Hepatocyte (in vitro differentiated cells): ENCODE data around the gene PLSCR5. TPM values are rescaled to one million over a fixed set of nuclear protein-coding genes. Genes with fewer than 3 reads are reported as not detected.

Experiments
- DNase-seq: peaks from one replicate; pipeline ENCODE4 v3.0.0-alpha.2; 2016; ENCODE audit warnings: low spot score
- H2AFZ ChIP-seq: fragments of 200-600 bp; sonication (generic); 2 replicates; pipeline ENCODE4 v1.6.0; 2016; ENCODE audit warnings: antibody characterized with exemption, mild to moderate bottlenecking
- H3K27ac ChIP-seq: fragments of 200-600 bp; sonication (generic); 2 replicates; pipeline ENCODE4 v1.5.1; 2016; ENCODE audit warnings: mild to moderate bottlenecking
- H3K27me3 ChIP-seq: fragments of 200-600 bp; sonication (generic); 2 replicates; pipeline ENCODE4 v1.6.1; 2016
- H3K36me3 ChIP-seq: fragments of 200-600 bp; sonication (generic); replicated peaks from 2 replicates; pipeline ENCODE4 v1.5.1; 2016; ENCODE audit warnings: low read depth; ENCODE audit not compliant: insufficient read depth
- H3K4me1 ChIP-seq: fragments of 200-600 bp; sonication (generic); 2 replicates; pipeline ENCODE4 v1.5.1; 2016; ENCODE audit warnings: mild to moderate bottlenecking, moderate library complexity; ENCODE audit not compliant: insufficient read depth
- H3K4me2 ChIP-seq: fragments of 200-600 bp; sonication (generic); 2 replicates; pipeline ENCODE4 v1.6.0; 2016
- H3K4me3 ChIP-seq: fragments of 200-600 bp; sonication (generic); 2 replicates; pipeline ENCODE4 v1.5.1; 2016; ENCODE audit warnings: mild to moderate bottlenecking
- H3K79me2 ChIP-seq: fragments of 200-600 bp; sonication (generic); 2 replicates; pipeline ENCODE4 v1.6.0; 2017; ENCODE audit warnings: mild to moderate bottlenecking
- H3K9me2 ChIP-seq: fragments of 200-600 bp; sonication (generic); replicated peaks from 2 replicates; pipeline ENCODE4 v1.6.0; 2017; ENCODE audit warnings: mild to moderate bottlenecking; ENCODE audit not compliant: insufficient read depth
- H3K9me3 ChIP-seq: fragments of 200-600 bp; sonication (generic); 2 replicates; pipeline ENCODE4 v1.5.1; 2016; ENCODE audit warnings: low read depth, mild to moderate bottlenecking
- H4K20me1 ChIP-seq: fragments of 200-600 bp; sonication (generic); 2 replicates; pipeline ENCODE4 v1.6.0; 2016; ENCODE audit warnings: mild to moderate bottlenecking; ENCODE audit not compliant: insufficient read depth, poor library complexity, severe bottlenecking
- EZH2 ChIP-seq: fragments of 200-600 bp; sonication (generic); IDR thresholded peaks from 2 replicates; pipeline ENCODE4 v1.6.1; 2016; ENCODE audit warnings: antibody characterized with exemption, mild to moderate bottlenecking, borderline replicate concordance
- EZH2phosphoT487 ChIP-seq: fragments of 200-600 bp; sonication (generic); IDR thresholded peaks from one replicate; pipeline ENCODE4 v1.6.1; 2018; ENCODE audit warnings: antibody characterized with exemption, mild to moderate bottlenecking, low read depth, moderate library complexity; ENCODE audit not compliant: unreplicated experiment, severe bottlenecking
- whole genome bisulfite sequencing: methylation state at CpG from one replicate; pipeline ENCODE4 v1.1.6; 2016; ENCODE audit warnings: low lambda C conversion rate; ENCODE audit errors: missing lambda C conversion rate; 5-methylcytosine and 5-hydroxymethylcytosine counted together
- polyA plus RNA-seq: library from polyadenylated mRNA; unstranded; fragments of >200 nt; fragmentation: Nextera tagmentation; extraction: Ambion mirVana; gene quantifications from 2 replicates; pipeline ENCODE4 v1.2.1, GENCODE V29; 2016
- total RNA-seq: library from RNA; depleted of rRNA; stranded (reverse); fragments of >200 nt; gene quantifications from 2 replicates; pipeline ENCODE4 v1.2.3, GENCODE V29; 2014
- TF ChIP-seq, protein P1 (sequence below): fragments of 200-600 bp; sonication (generic); IDR thresholded peaks from 2 replicates; pipeline ENCODE4 v1.5.1; 2016; ENCODE audit warnings: antibody characterized with exemption, mild to moderate bottlenecking; ENCODE audit not compliant: poor library complexity

The PLSCR5 gene
- total and polyA plus RNA-seq, 2 experiments from 2014 or later: 2.0 to 3.0 TPM

GRCh38 chr3:146542179-146542578 is 63.0 kb downstream of the PLSCR5 start:
- H3K79me2 ChIP-seq: peaks cover 71% of the 10 kb centered on the region
- DNase-seq: no peak
- H3K9me3 ChIP-seq: no peaks in the 10 kb centered on the region
- peak overlapping the region; percentile 81 for H3K4me2 ChIP-seq
- H3K4me1 ChIP-seq: peaks cover 8% of the 10 kb centered on the region
- H3K36me3 ChIP-seq: no peaks in the 10 kb centered on the region
- H3K27ac ChIP-seq: no peak overlapping the region
- no peak overlapping the region for H2AFZ ChIP-seq
- H3K4me3 ChIP-seq: no peak overlapping the region
- TF ChIP-seq EZH2phosphoT487 (no peak), EZH2 (no peak)
- TF ChIP-seq, protein P1, sequence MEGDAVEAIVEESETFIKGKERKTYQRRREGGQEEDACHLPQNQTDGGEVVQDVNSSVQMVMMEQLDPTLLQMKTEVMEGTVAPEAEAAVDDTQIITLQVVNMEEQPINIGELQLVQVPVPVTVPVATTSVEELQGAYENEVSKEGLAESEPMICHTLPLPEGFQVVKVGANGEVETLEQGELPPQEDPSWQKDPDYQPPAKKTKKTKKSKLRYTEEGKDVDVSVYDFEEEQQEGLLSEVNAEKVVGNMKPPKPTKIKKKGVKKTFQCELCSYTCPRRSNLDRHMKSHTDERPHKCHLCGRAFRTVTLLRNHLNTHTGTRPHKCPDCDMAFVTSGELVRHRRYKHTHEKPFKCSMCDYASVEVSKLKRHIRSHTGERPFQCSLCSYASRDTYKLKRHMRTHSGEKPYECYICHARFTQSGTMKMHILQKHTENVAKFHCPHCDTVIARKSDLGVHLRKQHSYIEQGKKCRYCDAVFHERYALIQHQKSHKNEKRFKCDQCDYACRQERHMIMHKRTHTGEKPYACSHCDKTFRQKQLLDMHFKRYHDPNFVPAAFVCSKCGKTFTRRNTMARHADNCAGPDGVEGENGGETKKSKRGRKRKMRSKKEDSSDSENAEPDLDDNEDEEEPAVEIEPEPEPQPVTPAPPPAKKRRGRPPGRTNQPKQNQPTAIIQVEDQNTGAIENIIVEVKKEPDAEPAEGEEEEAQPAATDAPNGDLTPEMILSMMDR: no peak
- WGBS: 72% methylated on average over 2 of the region's 2 CpGs
- H3K27me3 ChIP-seq: no peaks in the 10 kb centered on the region
- no peaks in the 10 kb centered on the region for H3K9me2 ChIP-seq
- no peaks in the 10 kb centered on the region for H4K20me1 ChIP-seq

DNA sequence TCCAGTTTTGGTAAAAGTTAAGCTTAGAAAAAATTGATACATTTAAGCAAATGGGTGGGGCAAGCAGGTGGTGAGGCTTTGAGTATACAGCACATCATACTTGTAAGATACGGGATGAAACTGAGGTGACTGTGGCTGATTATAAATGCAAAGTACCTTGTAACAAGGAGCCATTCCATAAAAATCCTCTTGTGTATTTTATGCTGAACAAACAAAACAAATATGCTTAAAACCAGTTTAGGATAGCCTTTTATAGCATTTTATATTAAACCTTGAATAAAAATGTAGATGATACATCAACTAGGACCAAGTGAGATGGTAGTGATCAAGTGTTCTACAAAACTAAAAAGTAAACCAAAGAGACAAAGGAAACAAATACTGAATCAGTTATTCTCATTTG is 64.2 kb downstream of the PLSCR5 start:
- Histone ChIP-seq H3K4me2 (no peak overlapping the region), H3K27me3 (no peaks in the 10 kb centered on the region), H3K79me2 (peaks cover 83% of the 10 kb centered on the region), H3K4me3 (no peak overlapping the region), H3K9me2 (no peaks in the 10 kb centered on the region), H3K27ac (no peak overlapping the region), H2AFZ (no peak overlapping the region), H3K9me3 (no peaks in the 10 kb centered on the region), H4K20me1 (no peaks in the 10 kb centered on the region), H3K4me1 (peaks cover 8% of the 10 kb centered on the region), H3K36me3 (no peaks in the 10 kb centered on the region)
- TF ChIP-seq, protein P1: no peak
- TF ChIP-seq EZH2phosphoT487 (no peak), EZH2 (no peak)
- no peak for DNase-seq
- WGBS: 96% methylated on average over 1 of the region's 1 CpG

DNA sequence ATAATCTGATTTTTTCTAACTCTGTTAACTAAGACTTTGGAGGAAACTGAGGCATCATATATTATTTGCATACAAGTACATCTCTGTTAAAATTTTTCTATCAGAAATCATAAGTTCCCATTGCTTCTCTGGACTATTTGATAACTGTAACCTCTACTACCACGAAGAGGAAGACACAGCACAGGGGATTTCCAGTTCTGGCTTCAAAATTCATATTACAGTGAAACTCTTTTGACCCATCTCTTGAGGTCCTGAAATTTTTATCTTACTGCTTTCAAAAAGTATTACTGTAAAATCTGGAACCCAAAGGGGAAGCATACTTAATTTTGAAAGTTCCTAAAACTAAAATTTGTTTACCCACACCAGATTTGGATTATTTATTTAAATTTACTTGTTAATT is 64.9 kb downstream of the PLSCR5 start:
- no peak for DNase-seq
- Histone ChIP-seq H3K27me3 (no peaks in the 10 kb centered on the region), H3K4me2 (no peak overlapping the region), H3K79me2 (peaks cover 88% of the 10 kb centered on the region), H3K4me1 (peaks cover 8% of the 10 kb centered on the region), H2AFZ (no peak overlapping the region), H3K9me3 (no peaks in the 10 kb centered on the region), H3K9me2 (no peaks in the 10 kb centered on the region), H3K4me3 (no peak overlapping the region), H4K20me1 (no peaks in the 10 kb centered on the region), H3K36me3 (no peaks in the 10 kb centered on the region), H3K27ac (no peak overlapping the region)
- 100% methylated on average over 1 of the region's 1 CpG for WGBS
- TF ChIP-seq EZH2phosphoT487 (no peak), EZH2 (no peak)
- TF ChIP-seq, protein P1: no peak

GRCh38 chr3:146539315-146539714 is 65.8 kb downstream of the PLSCR5 start:
- no peaks in the 10 kb centered on the region for H3K36me3 ChIP-seq
- no peak overlapping the region for H3K27ac ChIP-seq
- TF ChIP-seq EZH2 (no peak), EZH2phosphoT487 (no peak)
- TF ChIP-seq, protein P1: no peak
- no peaks in the 10 kb centered on the region for H3K9me3 ChIP-seq
- no peak overlapping the region for H3K4me3 ChIP-seq
- no peaks in the 10 kb centered on the region for H3K9me2 ChIP-seq
- WGBS: 81% methylated on average over 3 of the region's 3 CpGs
- H3K79me2 ChIP-seq: peaks cover 89% of the 10 kb centered on the region
- no peak overlapping the region for H2AFZ ChIP-seq
- H3K4me1 ChIP-seq: peaks cover 8% of the 10 kb centered on the region
- no peaks in the 10 kb centered on the region for H4K20me1 ChIP-seq
- peak overlapping the region; percentile 15 for H3K4me2 ChIP-seq
- no peak for DNase-seq
- no peaks in the 10 kb centered on the region for H3K27me3 ChIP-seq
